RWPE1 (cell line): ENCODE measurements around the gene VAPB.

Experiments
- CTCF ChIA-PET: fragments of 350-600 bp; sonication (Branson Sonifier 250); formaldehyde crosslinking; extraction: SDS; loops from one replicate; lab custom pipeline; 2021; lab: Yijun Ruan, JAX
- POLR2A ChIA-PET: fragments of 400-600 bp; formaldehyde crosslinking; extraction: SDS; loops from one replicate; lab custom pipeline; 2020; ENCODE audit warnings: antibody characterized with exemption; ENCODE audit not compliant: low non-redundant PET; lab: Yijun Ruan, JAX
- DNase-seq: peaks from one replicate; pipeline ENCODE4 v3.0.0; 2012; ENCODE audit warnings: low spot score
- H3K27ac ChIP-seq: fragments of 450-650 bp; 2 replicates; pipeline ENCODE4 v1.5.1; 2017
- TF ChIP-seq, protein P1 (sequence below): fragments of 450-650 bp; conservative IDR thresholded peaks from 2 replicates; pipeline ENCODE4 v1.5.1; 2017; ENCODE audit warnings: low read depth, mild to moderate bottlenecking

The VAPB gene

DNA sequence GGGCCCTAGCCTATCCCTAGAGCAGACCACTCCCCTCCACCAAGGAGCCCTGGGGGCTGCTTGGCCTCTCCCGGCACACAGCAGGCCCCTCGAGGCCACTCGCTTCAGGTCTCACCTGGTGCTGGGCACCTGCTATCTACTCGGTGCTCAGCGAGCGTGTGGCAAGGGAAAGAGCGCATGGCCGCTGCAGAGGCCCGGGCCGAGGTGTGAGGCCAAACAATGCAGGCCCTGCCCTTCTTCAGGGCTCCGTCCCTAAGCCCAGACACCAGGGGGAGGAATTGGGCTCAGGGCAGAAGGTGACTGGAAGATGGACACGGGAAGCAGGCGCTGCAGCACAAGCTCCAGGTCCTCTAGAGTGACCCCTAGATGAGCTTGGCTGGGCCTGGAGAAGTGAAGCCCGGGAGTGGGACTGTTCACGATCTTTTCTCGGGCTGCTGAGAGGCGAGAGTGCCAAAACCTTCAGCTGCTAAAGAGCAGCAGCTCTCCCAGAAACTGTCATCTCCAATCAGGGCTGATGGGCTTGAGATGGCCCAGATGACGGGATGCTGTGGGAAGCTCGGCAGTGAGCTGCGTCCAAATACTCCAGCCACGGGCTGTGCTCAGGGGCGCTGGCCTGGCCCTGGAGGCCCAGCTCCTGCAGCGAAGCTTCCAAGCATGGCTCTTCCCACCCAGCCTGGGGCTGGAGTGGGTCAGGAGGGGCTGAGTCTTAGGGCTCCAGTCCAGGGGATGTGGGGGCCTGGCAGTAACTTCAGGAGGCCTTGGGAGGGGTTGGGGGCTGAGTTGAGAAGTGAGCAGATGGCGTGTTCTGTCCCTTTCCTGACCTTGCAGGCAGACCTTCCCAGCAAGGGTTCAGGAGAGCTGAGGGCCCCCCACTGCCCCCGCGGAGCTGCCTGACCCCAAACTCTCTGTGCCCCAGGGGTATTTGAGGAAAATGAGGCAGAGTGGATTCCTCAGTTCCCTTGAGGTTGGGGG is 82.5 kb downstream of the VAPB start:
- no peak overlapping the region for H3K27ac ChIP-seq
- POLR2A ChIA-PET, result no interaction called here
- TF ChIP-seq, protein P1, sequence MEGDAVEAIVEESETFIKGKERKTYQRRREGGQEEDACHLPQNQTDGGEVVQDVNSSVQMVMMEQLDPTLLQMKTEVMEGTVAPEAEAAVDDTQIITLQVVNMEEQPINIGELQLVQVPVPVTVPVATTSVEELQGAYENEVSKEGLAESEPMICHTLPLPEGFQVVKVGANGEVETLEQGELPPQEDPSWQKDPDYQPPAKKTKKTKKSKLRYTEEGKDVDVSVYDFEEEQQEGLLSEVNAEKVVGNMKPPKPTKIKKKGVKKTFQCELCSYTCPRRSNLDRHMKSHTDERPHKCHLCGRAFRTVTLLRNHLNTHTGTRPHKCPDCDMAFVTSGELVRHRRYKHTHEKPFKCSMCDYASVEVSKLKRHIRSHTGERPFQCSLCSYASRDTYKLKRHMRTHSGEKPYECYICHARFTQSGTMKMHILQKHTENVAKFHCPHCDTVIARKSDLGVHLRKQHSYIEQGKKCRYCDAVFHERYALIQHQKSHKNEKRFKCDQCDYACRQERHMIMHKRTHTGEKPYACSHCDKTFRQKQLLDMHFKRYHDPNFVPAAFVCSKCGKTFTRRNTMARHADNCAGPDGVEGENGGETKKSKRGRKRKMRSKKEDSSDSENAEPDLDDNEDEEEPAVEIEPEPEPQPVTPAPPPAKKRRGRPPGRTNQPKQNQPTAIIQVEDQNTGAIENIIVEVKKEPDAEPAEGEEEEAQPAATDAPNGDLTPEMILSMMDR, result no peak
- CTCF ChIA-PET, result no interaction called here
- DNase-seq, result no peak

DNA sequence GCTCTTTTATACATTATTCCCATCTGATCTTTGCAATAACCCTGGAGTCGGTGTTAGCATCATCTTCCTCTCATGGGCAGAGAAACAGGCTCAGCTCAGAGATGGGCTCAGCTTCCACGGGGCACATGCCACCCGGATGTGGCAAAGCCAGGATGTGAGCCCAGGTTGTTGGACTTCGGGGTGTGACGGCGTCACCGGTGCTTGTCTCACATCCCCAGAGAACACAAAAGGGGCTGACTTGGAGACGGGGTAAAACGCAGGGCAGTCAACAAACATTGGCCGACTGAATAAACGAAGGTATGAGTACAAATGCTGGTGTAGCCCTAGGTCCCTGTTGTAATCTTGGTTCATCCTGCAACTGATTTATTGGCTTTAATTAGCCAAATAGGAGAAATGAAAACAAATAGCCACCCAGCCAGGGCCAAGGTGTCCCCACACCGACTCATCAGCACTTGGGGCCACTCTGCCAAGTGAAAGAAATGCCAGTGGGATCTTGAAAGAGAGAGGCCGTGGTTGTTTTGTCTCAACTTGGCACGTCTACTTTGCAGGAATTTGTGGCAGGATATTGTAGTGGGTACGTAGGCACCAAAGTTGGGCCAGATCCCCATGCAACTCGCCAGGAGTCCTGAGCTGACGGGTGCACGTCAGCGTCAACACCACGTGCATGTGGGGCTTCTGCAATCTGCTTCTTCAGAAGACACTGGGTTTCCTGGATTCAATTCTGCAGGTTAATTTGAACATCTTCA is 83.4 kb downstream of the VAPB start:
- ChIA-PET POLR2A (interaction anchor here (0.6 kb wide), 1 partner anchor 948 kb away, joined by 3 read pairs; no protein-coding TSS in a partner anchor), CTCF (interaction anchor here (0.6 to 0.7 kb wide), 3 partner anchors 11 to 209 kb away, joined by 3 read pairs; no protein-coding TSS in a partner anchor)
- DNase-seq, result no peak
- H3K27ac ChIP-seq, result no peak overlapping the region
- TF ChIP-seq, protein P1, result no peak

DNA sequence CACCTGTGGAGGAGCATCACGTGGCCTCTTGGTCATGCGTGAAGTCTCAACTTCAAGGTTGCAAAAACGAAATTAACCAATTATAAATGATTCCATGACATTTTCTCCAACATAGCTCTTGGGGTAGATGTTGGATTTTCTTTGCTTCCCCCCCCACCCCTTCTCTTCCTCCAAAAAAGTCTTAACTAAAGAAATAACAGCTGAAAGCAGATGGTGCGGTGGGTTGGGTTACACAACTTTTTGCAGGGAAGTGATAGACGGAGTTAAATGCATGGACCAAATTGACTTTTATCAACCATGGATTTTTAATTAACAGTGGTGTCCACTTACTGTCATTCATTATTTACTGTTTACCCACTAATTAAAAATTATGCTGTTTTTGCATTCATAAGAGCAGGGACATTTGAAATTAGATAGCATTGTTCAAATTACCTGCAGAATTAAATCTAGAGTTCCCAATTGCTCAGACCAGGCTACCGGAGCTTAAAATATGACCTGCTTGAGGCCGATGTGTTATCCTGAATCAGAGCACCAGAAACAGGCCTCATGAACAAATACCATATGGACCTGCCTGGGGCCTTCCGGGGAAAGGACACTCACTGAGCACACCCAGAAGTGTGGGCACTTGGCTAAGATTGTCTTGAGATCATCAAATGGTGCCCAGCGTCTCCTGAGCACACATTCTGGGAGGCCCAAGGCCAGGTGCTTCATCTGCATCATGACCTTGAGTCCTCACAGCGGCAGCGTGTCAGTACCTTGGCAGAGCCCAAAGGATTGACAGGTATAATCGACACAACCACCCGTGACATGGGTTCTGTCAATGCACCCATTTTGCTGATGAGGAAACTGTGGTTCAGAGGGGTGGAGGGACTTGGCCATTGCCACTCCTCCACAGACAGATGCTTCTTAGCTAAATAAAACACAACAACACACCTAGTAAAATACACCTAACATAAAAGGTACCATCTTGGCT is 84.7 kb downstream of the VAPB start:
- H3K27ac ChIP-seq, result no peak overlapping the region
- CTCF ChIA-PET, result interaction anchor here (0.6 to 0.7 kb wide), 4 partner anchors 31 to 210 kb away, joined by 3 to 4 read pairs (median 4); no protein-coding TSS in a partner anchor
- TF ChIP-seq, protein P1, result no peak
- no peak for DNase-seq
- POLR2A ChIA-PET, result interaction anchor here (0.5 to 0.7 kb wide), 3 partner anchors 12 to 946 kb away, joined by 3 to 6 read pairs (median 6); no protein-coding TSS in a partner anchor

DNA sequence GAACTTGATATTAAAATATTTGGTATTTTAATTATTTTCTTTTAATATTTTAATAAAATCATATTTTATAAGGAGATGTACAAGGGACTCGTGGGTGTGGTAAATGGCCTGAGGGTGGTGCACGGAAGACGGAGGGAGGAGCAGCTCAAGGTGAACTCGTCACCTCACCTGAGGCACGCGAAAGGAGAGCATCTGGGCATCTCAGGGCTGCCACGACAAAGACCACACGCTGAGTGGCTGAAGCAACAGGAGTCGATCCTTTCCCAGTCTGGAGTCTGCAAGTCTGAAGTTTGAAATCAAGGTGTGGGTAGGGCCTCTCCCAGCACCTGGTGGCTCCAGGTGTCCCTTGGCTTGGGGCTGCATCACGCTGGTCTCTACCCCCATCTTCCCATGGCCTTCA is 86.4 kb downstream of the VAPB start:
- DNase-seq, result no peak
- POLR2A ChIA-PET, result no interaction called here
- no peak overlapping the region for H3K27ac ChIP-seq
- TF ChIP-seq, protein P1, result no peak
- CTCF ChIA-PET, result no interaction called here

DNA sequence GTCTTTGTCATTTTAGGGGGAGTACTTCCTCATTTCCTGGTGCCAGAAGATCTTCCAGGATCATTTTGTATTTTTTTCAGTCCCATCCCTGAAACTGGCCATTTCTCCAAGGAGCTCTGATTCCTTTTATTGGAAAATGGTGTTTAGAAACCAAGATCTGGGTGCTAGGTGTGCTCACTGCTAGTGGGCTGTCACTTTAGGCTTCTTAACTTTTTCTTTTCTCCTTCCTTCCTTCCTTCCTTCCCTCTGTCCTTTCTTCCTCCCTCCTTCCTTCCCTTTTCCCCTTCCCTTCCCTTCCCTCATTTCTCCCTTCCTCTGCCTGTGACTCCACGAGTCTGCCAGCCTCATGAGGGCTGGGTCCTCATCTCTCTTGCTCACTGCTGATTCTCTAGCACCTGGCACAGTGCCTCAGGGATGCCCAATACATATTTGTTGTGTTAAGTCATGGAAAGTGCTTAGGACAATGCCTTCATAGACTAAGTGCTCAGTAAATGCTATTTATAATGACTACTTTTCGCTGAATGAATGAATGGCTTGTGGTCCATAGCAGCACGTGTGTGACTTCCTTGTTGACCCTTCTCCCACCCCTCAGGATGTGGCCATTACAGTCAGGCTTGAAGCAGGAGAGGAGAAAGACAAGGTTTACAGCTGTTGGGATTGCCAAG is 89.2 kb downstream of the VAPB start:
- ChIA-PET CTCF (no interaction called here), POLR2A (no interaction called here)
- no peak for DNase-seq
- TF ChIP-seq, protein P1, result no peak
- H3K27ac ChIP-seq, result no peak overlapping the region
